Suppressor macrophage treated with lipopolysaccharide for 4 hours (primary cell): ENCODE results near the gene PLD5.

Experiments used
- DNase-seq: peaks from one replicate; pipeline ENCODE4 v3.0.0-alpha.2; 2020

The PLD5 gene

DNA sequence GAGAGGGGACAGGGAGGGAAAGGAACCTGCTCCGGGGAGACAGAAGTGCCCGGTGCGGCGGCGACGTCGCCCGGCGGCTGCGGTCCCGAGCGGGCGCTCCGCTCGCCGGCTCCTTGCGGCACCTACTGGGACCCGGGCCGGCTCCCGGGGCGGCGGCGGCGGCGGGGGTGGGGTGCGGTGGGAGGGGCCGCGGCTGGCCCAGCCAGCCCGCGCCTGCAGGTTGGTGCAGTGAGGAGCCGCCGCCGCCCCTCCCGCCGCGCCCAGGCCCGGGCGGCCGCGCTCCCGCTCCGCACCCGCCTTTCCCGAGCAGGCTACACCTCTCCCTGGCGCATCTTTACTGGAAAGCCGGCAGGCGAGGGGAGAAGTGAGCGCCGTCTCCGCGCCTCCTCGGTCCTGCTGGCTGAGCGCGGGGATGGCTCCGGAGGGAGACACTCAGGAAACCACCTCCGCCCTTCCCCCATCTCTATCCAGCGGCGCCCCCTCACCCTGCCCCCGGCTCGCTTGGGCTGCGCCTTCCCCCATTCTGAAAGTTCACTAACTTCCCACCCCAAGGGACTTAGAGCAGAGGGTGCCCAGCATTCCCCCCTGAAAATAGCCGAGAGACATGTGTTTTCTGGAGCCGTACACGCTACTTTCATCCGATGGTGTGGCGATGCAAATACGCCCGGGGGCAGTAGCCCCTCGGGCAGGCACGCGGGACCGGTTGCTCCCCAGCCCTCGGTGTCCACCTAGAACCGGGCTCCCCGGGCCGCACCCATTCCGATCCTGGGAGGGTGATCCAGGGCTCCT, at the start of gene PLD5:
Gene PLD5 (minus strand): TSS at position 127 of the 789 bp plus-strand sequence.
- DNase-seq = no peak

DNA sequence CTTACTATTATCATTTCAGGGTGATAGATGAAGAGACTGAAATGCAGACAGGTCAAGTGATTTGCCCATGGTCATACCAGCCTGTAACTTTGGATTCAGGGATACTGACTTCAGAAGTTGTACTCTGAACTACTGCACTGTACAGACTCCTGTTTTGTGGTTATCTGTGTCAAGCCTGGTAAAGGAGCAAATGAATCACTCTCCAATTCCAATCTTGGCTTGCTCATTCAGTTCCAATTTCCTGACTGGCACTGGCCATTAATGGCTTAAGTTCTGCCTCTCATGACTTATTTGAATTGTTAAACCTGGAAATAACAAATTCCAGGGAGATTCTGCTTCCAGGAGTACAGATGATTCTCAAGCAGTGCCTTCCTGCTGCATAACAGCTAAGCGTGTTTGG, 45.4 kb upstream of the PLD5 start:
- no peak for DNase-seq

DNA sequence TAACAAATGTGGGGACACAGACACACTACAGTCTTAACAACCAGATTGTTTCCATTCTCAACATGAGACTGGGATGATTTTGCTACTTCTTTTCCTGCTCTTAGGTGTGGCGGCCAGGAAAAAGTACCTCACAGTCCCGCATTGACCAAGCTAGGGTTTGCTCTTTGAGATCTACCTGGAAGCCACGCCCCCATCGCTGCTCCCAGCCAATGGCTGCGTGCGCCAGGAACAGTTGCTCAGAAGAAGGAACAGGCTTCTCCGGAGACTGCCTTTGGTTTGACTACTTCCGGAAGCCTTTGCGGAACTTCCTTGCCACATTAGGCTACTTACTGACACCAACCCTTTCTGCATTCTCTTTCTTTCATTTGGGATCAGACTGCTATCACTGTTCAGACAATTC, 44.2 kb upstream of the PLD5 start:
- DNase-seq = no peak

- no peak for DNase-seq
Measured at GRCh38 chr1:242567596-242567995, 43.1 kb upstream of the PLD5 start.

GRCh38 chr1:242556759-242557158, 32.3 kb upstream of the PLD5 start:
- DNase-seq = no peak

DNA sequence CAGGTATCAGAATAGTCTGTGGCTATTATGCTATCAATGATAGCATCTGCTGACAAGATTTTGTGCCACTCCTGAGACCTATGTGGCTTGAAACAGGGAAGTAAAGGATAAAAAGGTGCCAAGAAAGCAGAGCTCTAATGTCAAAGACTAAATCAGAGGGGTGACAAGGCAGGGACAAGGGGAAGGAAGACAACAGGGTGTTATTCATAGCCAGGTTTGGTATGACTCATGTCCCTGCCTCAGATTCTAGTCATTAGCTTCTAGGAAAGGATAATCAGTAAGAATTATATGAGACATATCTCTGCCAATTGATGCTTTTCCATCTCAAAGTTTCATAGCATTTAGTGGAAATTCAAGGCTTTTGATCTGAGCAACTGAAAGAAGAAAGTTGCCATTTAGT, 31.8 kb upstream of the PLD5 start:
- DNase-seq = no peak

DNA sequence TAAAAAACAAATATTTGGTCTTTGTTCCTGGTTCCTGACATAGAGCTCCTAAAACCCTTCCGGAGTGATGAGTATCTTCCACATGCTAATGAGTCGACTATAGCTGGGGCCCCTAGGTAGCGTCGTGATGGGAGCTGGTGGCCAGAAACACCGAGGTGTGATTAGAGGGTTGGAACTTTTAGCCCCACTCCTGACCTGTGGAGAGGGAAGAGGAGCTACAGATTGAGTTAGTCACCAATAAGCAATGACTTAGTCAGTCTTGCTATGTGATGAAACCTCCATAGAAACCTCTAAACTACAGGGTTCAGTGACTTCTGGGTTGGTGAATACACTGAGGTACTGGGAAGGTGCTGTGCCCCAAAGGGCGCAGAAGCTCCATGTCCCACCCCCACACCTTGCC, 30.1 kb upstream of the PLD5 start:
- DNase-seq = no peak

GRCh38 chr1:242546849-242547729, 22.6 kb upstream of the PLD5 start:
- DNase-seq = no peak

DNA sequence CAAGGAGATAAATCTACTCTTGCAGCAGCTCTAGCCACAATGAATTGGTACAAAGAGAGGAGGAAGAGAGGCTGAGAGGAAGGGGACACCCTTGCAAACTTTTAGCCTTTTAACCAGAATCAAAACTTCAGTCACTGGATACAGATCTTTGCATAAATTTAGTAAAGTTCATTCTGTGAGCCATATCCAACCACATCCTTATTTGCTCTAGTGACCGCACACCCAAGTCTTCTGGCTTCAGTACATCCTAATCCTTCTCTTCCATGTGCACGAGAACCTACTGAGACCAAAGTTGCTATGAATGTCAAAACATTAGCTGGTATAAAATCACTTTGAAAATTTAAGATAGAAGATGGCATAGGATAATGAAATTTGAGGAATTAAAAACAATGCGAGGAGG, 21.9 kb upstream of the PLD5 start:
- no peak for DNase-seq

- no peak for DNase-seq
Measured at GRCh38 chr1:242544071-242544470, 19.6 kb upstream of the PLD5 start.

DNA sequence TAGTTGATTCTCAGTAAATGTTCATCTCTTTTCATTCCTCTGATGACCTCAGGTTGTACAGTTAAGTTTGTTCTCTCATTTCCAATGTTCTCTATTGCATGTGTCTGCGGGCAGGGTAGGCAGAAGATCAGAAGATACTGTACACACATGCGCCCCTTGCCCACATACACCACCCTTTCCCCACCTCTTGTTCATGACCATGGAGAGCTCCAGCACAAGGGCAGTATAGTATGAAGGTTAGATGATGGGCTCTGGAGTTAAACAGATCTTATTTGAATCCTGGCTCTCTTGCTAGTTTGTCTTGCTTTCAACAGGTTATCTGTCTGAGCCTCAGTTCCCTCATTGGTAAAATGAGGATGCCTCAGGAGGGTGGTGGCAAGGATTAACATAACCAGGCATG, 17.8 kb upstream of the PLD5 start:
- no peak for DNase-seq

- no peak for DNase-seq
Measured at GRCh38 chr1:242535986-242536385, 11.5 kb upstream of the PLD5 start.

- no peak for DNase-seq
Measured at GRCh38 chr1:242534753-242535152, 10.3 kb upstream of the PLD5 start.

- DNase-seq = no peak
Measured at GRCh38 chr1:242530761-242531160, 6.3 kb upstream of the PLD5 start.

DNA sequence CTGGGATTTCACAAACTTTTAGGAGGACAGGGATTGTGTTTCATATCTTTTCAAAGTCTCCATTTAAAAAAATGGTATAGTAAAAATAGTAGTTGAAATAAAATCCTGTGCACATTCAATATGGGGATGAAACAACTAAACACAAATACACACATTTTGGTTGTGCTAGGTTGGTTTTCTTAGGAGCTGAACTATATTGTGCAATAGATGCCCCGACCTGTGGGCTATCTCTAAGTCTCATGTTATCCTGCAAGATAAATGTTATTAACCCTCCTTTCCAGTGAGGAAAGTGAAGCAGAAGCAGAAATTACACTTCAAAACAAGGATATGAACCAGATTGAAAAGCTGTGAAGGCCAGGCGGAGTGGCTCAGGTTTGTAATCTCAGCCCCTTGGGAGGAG, 1.3 kb upstream of the PLD5 start:
- DNase-seq = no peak

DNA sequence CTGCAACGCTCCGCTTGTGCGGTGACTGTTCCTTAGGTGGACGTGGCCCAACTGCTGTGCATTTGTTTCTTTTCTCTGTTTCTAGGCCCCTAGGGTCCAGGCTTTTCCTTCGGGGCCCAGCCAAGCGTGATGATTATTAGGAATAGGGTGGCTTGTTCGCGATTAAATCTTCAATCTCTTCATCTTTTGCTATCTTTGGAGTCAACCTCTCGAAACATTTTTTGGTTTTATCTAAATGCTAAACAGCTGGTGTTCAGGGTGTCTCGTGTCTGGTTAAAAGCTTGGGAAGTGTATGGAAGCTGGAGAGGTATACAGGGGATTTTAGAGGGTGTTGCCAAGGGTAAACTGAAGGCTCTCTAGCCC, 844 bp upstream of the PLD5 start:
- no peak for DNase-seq

DNA sequence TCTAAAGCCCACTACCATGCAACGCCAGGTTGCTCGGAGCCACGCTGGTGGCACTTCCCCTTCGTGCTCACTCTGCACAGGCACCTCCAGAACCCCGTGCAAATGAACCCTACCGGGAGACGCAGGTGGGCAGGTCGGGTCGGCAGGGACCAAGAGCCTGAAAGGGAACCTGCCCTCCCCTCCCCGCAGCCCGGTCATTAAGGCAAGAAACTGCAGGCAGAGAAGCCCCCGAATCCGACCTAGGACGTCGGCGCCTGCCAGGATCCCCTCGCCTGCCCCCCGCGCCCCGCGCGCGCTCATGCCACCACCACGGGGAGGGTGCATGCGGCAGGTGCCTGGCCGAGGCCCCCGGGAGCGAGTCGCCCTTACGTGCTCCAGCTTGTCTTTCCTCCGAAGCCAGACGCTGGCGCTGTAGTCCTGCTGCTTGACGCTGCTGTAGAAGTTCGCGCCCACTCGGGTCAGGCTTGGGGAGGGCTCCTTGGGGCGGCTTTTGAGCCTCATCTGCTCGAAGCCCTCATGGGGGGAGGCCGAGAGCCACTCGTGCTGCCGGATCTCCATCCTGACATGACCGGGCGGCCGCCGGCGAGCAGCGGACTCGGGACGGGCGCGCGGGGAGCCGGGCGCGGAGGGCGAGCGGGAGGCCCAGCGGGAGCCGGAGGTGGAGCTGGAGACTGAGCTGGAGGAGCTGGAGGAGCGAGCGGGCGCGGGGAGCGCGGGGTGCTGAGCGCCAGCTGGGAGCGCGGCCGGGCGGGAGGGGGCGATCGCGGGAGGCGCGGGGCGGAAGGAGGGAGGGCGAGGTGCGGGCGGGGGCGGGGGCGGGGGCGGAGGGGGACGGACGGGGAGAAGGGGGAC, 552 bp downstream of the PLD5 start:
- DNase-seq = no peak

DNA sequence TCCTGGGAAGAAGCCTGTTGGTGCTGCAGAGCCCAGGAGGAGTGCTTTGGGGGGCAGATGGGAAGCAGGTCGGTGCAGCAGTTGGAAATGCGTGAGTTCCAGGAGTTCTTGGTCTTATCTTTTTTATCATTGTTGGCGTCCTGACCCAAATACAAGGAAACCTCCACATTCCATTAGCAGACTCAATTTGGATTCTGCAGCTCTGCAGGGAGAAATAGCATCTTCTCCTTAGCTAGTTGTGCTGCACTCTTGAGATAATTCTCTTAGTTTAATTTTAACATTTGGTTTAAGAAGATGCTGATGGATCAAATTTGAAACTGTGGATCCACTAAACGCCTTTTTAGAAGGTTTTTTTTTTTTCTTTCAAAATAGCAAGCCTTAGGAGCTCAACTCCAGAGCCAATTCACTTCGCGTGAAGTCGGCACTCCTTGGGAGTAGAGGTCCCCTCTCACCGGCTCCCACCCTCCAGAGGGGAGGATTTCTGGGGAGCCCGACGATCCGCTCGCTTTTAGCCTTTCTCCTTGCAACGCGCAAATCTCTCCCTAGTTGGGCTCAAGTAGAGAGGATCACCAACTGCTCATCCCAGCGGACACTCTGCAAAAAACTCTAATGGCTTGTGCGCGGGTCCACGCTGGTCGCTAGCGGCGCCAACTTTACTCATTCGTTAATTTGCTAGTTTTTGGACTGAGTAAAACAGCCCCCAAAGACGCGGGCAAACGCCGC, 1.3 kb downstream of the PLD5 start:
- no peak for DNase-seq

DNA sequence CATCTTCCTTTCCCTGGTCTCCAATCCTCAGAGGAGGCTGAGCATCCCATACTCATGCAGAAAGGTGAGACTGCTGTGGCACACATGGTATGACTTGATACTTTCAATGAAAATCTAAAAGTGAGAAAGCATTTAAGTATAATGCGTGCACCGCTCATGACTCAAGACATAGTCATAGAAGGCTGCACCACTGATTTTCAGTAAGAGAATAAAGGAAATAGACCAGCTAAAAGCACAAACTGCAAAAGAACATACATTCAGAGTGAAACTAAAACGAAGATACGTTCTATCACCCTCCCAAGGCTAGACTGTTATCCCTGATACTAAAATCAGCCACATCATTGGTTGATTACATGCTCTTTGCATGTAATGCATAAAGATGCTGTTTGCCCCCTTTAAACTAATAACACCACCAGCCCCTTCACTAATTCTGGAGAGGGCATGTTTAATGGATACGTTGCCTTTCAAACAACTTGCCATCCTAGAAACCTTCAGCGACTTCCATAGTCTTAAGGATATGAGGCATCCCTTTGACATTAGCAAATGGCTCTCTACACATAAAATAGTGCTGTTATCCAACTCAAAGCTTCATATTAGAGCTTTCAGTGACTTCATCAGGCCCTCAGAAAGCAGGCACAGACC, 2.1 kb downstream of the PLD5 start:
- no peak for DNase-seq

- DNase-seq = no peak
Measured at GRCh38 chr1:242515555-242515954, 8.9 kb downstream of the PLD5 start.

GRCh38 chr1:242506724-242507123, 17.8 kb downstream of the PLD5 start:
- DNase-seq = no peak

DNA sequence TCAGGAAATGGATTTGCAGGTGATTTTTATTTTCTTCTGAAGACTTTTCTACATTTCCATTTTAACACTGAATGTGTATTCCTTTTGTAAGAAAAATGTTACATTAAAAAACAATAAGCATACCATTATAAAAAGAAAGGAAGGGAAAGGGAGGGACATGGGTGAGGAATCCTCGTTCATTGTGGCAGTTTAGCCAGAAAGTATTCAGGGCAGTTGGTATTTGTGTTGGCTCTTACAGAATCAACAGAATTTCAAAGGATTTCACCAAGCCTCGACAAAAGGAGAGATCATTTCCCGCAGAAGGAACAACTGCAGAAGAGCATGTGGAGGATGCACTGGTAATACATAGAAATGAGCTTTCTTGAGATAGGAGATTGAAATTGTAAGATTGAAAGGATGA, 35.0 kb downstream of the PLD5 start:
- DNase-seq = no peak
